Endometrial microvascular endothelial cells (primary cell): ENCODE measurements around the gene RAB3IL1. TPM values are rescaled to one million over a fixed set of nuclear protein-coding genes. Genes with fewer than 3 reads are reported as not detected.
"Not testable (repeated sequence)": the region's sequence is repeated elsewhere in the genome, so short reads cannot be mapped to it uniquely, and the experiment has no call there.

Source experiments
- in situ Hi-C: cut with HindIII; loops from 2 replicates; pipeline ENCODE4 v1.10.0; 2017; ENCODE audit warnings: low sequenced_read_pairs, low pct_unique_long_range_greater_than_20kb; ENCODE audit errors: inconsistent ontology term
- total RNA-seq: library from RNA; depleted of rRNA; stranded (reverse); fragments of >200 nt; gene quantifications from one replicate; pipeline ENCODE4 v1.2.3, GENCODE V29; 2015; ENCODE audit errors: inconsistent ontology term

RAB3IL1 gene
- total RNA-seq, 1 donor from 2014 or later, result 2.5 TPM

GRCh38 chr11:61954851-61955421 lies 37.6 kb upstream of the RAB3IL1 start:
- in situ Hi-C loops, result no loop called here

- in situ Hi-C loops, result no loop called here
Observed at GRCh38 chr11:61954106-61954850, 36.9 kb upstream of the RAB3IL1 start.

DNA sequence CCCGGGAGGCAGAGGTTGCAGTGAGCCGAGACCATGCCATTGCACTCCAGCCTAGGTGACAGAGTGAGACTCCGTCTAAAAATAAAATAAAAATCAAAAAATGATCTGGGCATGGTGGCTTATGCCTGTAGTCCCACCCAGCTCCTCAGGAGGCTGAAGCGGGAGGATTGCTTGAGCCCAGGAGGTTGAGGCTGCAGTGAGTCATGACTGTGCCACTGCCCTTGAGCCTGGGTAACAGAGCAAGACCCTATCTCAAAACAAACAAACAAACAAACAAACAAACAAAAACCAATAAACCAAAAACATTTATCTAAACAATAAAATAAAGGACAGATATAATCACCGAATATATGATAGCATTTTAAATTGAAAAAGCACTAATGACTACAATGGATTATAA lies 36.3 kb upstream of the RAB3IL1 start:
- in situ Hi-C loops, result not testable (repeated sequence)

DNA sequence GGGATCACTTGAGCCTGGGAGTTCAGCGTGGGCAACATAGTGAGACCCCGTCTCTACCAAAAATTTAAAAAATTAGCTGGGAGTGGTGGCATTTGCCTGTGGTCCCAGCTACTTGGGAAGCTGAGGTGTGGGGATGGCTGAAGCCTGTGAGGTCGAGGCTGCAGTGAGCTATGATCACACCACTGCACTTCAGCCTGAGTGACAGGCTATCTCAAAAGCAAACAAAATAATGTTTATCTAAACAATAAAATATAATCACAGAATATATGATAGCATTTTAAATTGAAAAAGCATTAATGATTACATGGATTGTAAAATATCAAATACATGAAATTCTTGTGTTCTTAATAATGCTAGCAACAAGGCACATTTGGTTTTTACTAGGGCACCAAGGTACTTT lies 35.5 kb upstream of the RAB3IL1 start:
- in situ Hi-C loops, result no loop called here

- in situ Hi-C loops, result no loop called here
Observed at GRCh38 chr11:61951484-61952135, 34.2 kb upstream of the RAB3IL1 start.

DNA sequence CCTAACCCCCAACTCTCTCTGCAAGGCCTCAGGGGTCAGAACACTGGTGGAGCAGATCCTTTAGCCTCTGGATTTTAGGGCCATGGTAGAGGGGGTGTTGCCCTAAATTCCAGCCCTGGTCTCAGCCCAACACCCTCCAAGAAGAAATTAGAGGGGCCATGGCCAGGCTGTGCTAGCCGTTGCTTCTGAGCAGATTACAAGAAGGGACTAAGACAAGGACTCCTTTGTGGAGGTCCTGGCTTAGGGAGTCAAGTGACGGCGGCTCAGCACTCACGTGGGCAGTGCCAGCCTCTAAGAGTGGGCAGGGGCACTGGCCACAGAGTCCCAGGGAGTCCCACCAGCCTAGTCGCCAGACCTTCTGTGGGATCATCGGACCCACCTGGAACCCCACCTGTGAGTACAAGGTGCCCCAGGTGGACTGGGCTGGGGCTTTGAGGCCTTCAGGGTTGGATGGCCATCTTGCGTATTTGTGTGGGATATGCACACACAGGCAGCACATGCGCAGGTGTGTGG lies 32.7 kb upstream of the RAB3IL1 start, which contains the start of gene BEST1:
Gene BEST1 (plus strand): TSS at position 317 of the 513 bp plus-strand sequence. CDS start 1,456 bp downstream, outside the sequence.
- in situ Hi-C loops, result no loop called here

DNA sequence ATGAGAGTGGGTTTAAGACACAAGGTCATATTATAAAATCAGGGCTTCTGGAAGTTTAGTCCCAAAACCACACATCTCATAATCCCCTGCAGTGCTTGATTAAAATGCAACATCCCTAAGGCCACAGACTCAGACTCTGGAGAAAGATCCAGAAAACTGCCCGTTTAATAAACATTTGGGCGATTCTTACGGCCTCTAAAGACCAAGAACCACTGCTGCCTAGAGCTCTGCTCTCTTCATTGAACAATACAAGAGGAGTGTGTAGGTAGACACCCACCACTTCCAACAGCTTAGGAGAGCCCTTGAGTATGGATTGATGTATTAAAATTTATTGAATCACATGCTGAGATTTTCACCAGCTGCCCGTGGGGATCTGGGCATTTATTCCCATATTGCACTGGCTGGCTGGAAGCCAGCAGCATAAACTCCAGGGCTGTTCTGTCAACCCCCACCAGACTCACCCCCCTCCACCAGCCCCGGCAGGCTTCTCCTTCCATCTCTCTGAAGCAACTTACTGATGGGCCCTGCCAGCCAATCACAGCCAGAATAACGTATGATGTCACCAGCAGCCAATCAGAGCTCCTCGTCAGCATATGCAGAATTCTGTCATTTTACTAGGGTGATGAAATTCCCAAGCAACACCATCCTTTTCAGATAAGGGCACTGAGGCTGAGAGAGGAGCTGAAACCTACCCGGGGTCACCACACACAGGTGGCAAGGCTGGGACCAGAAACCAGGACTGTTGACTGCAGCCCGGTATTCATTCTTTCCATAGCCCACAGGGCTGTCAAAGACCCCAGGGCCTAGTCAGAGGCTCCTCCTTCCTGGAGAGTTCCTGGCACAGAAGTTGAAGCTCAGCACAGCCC lies 32.0 kb upstream of the RAB3IL1 start:
- in situ Hi-C loops, result no loop called here

GRCh38 chr11:61948505-61948904 lies 31.1 kb upstream of the RAB3IL1 start:
- in situ Hi-C loops, result no loop called here

- in situ Hi-C loops, result no loop called here
Observed at GRCh38 chr11:61947486-61948210, 30.3 kb upstream of the RAB3IL1 start.

DNA sequence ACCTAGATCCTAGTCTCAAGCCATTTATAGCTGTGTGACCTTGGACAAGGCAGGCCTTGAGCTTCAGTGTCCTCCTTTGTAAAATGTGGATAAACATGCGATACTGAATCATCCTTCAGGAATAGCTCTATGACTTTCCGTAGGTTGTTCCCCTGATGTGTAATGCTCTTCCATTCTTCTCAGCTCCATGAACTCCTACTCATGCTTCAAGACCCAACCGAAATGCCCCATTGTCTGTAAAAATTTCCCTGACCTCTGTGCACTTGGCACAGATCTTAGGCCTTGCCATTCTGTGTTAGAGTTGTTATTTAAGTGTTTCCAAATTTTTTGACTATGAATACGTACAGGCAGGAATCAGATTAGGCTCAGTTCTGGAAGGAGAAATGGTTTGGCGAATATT lies 29.5 kb upstream of the RAB3IL1 start:
- in situ Hi-C loops, result no loop called here

- in situ Hi-C loops, result no loop called here
Observed at GRCh38 chr11:61945191-61945590, 27.8 kb upstream of the RAB3IL1 start.

DNA sequence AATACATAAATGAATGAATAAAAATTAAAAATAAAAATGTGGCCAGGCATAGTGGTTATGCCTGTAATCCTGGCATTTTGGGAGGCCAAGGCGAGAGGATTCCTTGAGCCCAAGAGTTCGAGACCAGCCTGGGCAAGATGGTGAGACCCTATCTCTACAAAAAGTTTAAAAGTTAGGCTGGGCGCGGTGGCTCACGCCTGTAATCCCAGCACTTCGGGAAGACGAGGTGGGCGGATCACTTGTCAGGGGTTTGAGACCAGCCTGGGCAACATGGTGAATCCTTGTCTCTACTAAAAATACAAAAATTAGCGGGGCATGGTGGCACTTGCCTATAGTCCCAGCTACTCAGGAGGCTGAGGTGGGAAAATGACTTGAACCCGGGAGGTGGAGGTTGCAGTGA lies 23.1 kb upstream of the RAB3IL1 start:
- in situ Hi-C loops, result no loop called here

- in situ Hi-C loops, result no loop called here
Observed at GRCh38 chr11:61935861-61936260, 18.5 kb upstream of the RAB3IL1 start.

- in situ Hi-C loops, result no loop called here
Observed at GRCh38 chr11:61930933-61931332, 13.6 kb upstream of the RAB3IL1 start.

- in situ Hi-C loops, result no loop called here
Observed at GRCh38 chr11:61928606-61929005, 11.2 kb upstream of the RAB3IL1 start.

DNA sequence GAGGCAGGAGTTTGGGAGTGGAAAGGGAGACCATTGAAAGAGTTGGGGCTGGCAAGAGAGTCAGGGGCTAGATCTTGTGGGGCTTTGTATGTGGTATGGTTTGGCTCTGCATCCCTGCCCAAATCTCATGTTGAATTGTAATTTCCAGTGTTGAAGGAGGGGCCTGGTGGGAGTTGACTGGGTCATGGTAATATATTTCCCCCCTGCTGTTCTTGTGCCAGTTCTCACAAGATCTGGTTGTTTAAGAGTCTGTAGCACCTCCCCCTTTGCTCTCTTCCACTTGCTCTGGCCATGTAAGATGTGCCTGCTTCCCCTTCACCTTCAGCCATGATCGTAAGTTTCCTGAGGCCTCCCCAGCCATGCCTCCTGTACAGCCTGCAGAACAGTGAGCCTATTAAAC lies 10.1 kb upstream of the RAB3IL1 start:
- in situ Hi-C loops, result no loop called here

DNA sequence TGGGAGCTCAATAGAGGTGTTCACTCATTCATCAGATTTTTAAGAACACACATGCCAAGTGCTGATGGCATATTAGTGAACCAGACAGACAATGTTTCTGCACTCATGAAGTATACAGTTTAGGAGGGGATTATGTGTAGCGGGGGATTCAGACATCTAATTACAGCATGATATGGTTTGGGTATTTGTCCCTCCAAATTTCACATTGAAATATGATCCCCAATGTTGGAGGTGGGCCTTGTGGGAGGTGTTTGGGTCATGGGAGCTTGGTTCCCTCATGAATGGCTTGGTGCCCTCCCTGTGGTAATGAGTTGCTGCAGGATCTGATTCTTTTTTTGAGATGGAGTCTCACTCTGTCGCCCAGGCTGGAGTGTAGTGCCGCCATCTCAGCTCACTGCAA lies 8.9 kb upstream of the RAB3IL1 start:
- in situ Hi-C loops, result no loop called here

DNA sequence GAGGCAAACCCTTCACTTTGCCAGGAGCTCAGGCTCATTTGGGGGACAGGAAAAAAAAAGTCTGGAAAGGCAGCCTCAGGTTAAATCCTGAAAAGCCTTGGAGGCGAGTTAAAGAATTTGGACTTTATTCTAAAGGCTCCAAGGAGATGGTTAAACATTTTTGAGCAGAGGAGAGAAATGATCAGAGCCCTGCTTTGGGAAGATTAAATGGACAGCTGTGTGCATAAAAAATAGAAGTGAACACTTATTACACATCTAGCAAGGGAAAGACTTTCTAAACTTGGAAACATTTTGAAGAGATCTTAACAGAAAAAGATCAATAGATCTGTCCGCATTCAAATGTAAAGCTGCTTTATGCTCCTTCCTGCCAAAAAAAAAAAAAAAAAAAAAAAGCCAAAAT lies 8.4 kb upstream of the RAB3IL1 start:
- in situ Hi-C loops, result no loop called here
